ENCODE results near the gene PRR23C.
A peak's percentile ranks its signal among the peaks of the same experiment; 100 is the strongest.

PRR23C gene

GRCh38 chr3:139044366-139045210 lies at the start of gene PRR23C:
Gene PRR23C (minus strand): TSS chr3:139044892. CDS start chr3:139044620, 272 bp downstream.
- TF ChIP-seq CTCF (IDR thresholded peaks at IDR 0.05; ENCODE audit: low read depth, low read length, missing control alignments), result peak; percentile 30

GRCh38 chr3:139093840-139094239 lies 49.1 kb upstream of the PRR23C start:
- H3K4me3 ChIP-seq (replicated peaks; ENCODE audit: low read depth, low read length), result no peak overlapping the region
- no peak for TF ChIP-seq CTCF (IDR thresholded peaks at IDR 0.05; ENCODE audit: low read depth, low read length, missing control alignments)
- DNase-seq (ENCODE audit: extremely low read depth, low read depth), result no peak

More at GRCh38 chr3:139044366-139045210, at the start of gene PRR23C:
- H3K4me3 ChIP-seq (replicated peaks; ENCODE audit: low read depth, low read length), result no peak within 1 kb of the TSS
- no peak for DNase-seq (ENCODE audit: extremely low read depth, low read depth)

GRCh38 chr3:139088462-139089324 lies 44.0 kb upstream of the PRR23C start:
- TF ChIP-seq CTCF (IDR thresholded peaks at IDR 0.05; ENCODE audit: low read depth, low read length, missing control alignments), result no peak
- no peak overlapping the region for H3K4me3 ChIP-seq (replicated peaks; ENCODE audit: low read depth, low read length)
- DNase-seq (ENCODE audit: extremely low read depth, low read depth), result no peak

GRCh38 chr3:139087621-139088020 lies 42.9 kb upstream of the PRR23C start:
- TF ChIP-seq CTCF (IDR thresholded peaks at IDR 0.05; ENCODE audit: low read depth, low read length, missing control alignments), result no peak
- no peak overlapping the region for H3K4me3 ChIP-seq (replicated peaks; ENCODE audit: low read depth, low read length)
- DNase-seq (ENCODE audit: extremely low read depth, low read depth), result no peak

- H3K4me3 ChIP-seq (replicated peaks; ENCODE audit: low read depth, low read length), result no peak overlapping the region
- TF ChIP-seq CTCF (IDR thresholded peaks at IDR 0.05; ENCODE audit: low read depth, low read length, missing control alignments), result no peak
- no peak for DNase-seq (ENCODE audit: extremely low read depth, low read depth)
Observed at GRCh38 chr3:139084176-139084575, 39.5 kb upstream of the PRR23C start.

GRCh38 chr3:139074565-139075115 lies 29.9 kb upstream of the PRR23C start:
- no peak for TF ChIP-seq CTCF (IDR thresholded peaks at IDR 0.05; ENCODE audit: low read depth, low read length, missing control alignments)
- no peak for DNase-seq (ENCODE audit: extremely low read depth, low read depth)
- no peak overlapping the region for H3K4me3 ChIP-seq (replicated peaks; ENCODE audit: low read depth, low read length)

Measured in HFF-Myc (cell line).